ENCODE results near the gene IP6K2. TPM values are rescaled to one million over a fixed set of nuclear protein-coding genes. Genes with fewer than 3 reads are reported as not detected.
A peak's percentile ranks its signal among the peaks of the same experiment; 100 is the strongest.

Gene IP6K2
- total and polyA plus RNA-seq, 2 experiments from 2014 or later: 97.0 to 97.4 TPM

GRCh38 chr3:48695393-48695753 is 21.6 kb downstream of the IP6K2 start (continued):
- no peak for TF ChIP-seq REST (IDR thresholded peaks at IDR 0.05; ENCODE audit: unreplicated experiment)
- TF ChIP-seq CTCF (conservative IDR thresholded peaks at IDR 0.05; ENCODE audit: low read depth in 2 of 2): no peak
- no peak for TF ChIP-seq JUNB (IDR thresholded peaks at IDR 0.05; ENCODE audit: unreplicated experiment)
- TF ChIP-seq STAT1 (IDR thresholded peaks at IDR 0.05; ENCODE audit: unreplicated experiment): no peak
- TF ChIP-seq ETS1 (IDR thresholded peaks at IDR 0.05): no peak
- TF ChIP-seq ZNF114 (CRISPR knock-in tag; IDR thresholded peaks at IDR 0.05): no peak
- TF ChIP-seq ZNF331 (CRISPR knock-in tag; IDR thresholded peaks at IDR 0.05; ENCODE audit: low read depth): no peak
- no peak for TF ChIP-seq NANOG (IDR thresholded peaks at IDR 0.05; ENCODE audit: borderline replicate concordance)
- no peak for TF ChIP-seq EZH2phosphoT487 (IDR thresholded peaks at IDR 0.05; ENCODE audit: unreplicated experiment)

GRCh38 chr3:48694610-48695392 is 22.2 kb downstream of the IP6K2 start:
- Histone ChIP-seq H2AFZ (no peak overlapping the region), H3K79me2 (replicated peaks; ENCODE audit: insufficient read depth) (peaks cover 70% of the 10 kb centered on the region), H3K27ac (ENCODE audit: low read depth) (peak overlapping the region; percentile 85), H3K4me1 (ENCODE audit: insufficient read depth) (peaks cover 16% of the 10 kb centered on the region), H3K4me3 (peak overlapping the region; percentile 30; the same call in 1 of the 2 replicates), H3F3A (replicated peaks; ENCODE audit: low read depth) (peaks cover 37% of the 10 kb centered on the region), H3K9me2 (ENCODE audit: insufficient read depth) (no peaks in the 10 kb centered on the region), H4K20me1 (replicated peaks; ENCODE audit: insufficient read depth) (peaks cover 82% of the 10 kb centered on the region), H3K27me3 (ENCODE audit: insufficient read depth) (no peaks in the 10 kb centered on the region), H3K36me3 (ENCODE audit: insufficient read depth) (peaks cover 56% of the 10 kb centered on the region), H3K4me2 (peak overlapping the region; percentile 56)
- peaks cover 78% of the 10 kb centered on the region for H3K36me3 Mint-ChIP-seq (ENCODE audit: low read depth)
- DNase-seq (ENCODE audit: low spot score) (no peak), ATAC-seq (peak; percentile 34)
- no peaks in the 10 kb centered on the region for H3K27me3 Mint-ChIP-seq (ENCODE audit: insufficient read depth, low read depth, poor library complexity)
- no peaks in the 10 kb centered on the region for H3K9me3 Mint-ChIP-seq
- TF ChIP-seq ETS1 (IDR thresholded peaks at IDR 0.05): no peak
- TF ChIP-seq EZH2phosphoT487 (IDR thresholded peaks at IDR 0.05; ENCODE audit: unreplicated experiment): no peak
- TF ChIP-seq REST (IDR thresholded peaks at IDR 0.05; ENCODE audit: unreplicated experiment): no peak
- TF ChIP-seq ZNF331 (CRISPR knock-in tag; IDR thresholded peaks at IDR 0.05; ENCODE audit: low read depth): no peak
- no peak for TF ChIP-seq CTCF (conservative IDR thresholded peaks at IDR 0.05; ENCODE audit: low read depth in 2 of 2)
- peak overlapping the region; percentile 10; the same call in 2 of the 3 replicates for H3K4me3 Mint-ChIP-seq
- H3K27ac Mint-ChIP-seq: peak overlapping the region; percentile 81
- H3K4me1 Mint-ChIP-seq: peaks cover 18% of the 10 kb centered on the region

All from GM23338 (cell line).